B cell (primary cell): Measurements from ENCODE around the gene GLRX5. TPM values are rescaled to one million over a fixed set of nuclear protein-coding genes. Genes with fewer than 3 reads are reported as not detected.

Source experiments
- ATAC-seq: fragments of 200-7000 bp; cut with Tn5 transposase; one replicate; pipeline ENCODE4 v1.10.0; 2021; ENCODE audit warnings: low read depth, mild to moderate bottlenecking, moderate number of reproducible peaks, moderate library complexity
- CTCF ChIA-PET: fragments of 350-600 bp; sonication (Branson Sonifier 250); formaldehyde crosslinking; loops from one replicate; lab custom pipeline; 2021; ENCODE audit warnings: antibody characterized with exemption, inconsistent platforms; lab: Charles Lee
- POLR2A ChIA-PET: fragments of 350-600 bp; sonication (Branson Sonifier 250); formaldehyde crosslinking; loops from one replicate; lab custom pipeline; 2021; ENCODE audit warnings: antibody characterized with exemption; lab: Charles Lee
- DNase-seq: peaks from one replicate; pipeline ENCODE4 v3.0.0; 2013
- H2AFZ ChIP-seq: 2 replicates; pipeline ENCODE4 v1.6.1; 2012; ENCODE audit warnings: mild to moderate bottlenecking, low read depth, low read length; ENCODE audit not compliant: insufficient read depth, poor library complexity, severe bottlenecking
- H3K27ac ChIP-seq, 2 donors: 1 replicate in 1 of 2; 2 replicates in 1 of 2; pipeline ENCODE4 v1.5.1; 2012 to 2013; ENCODE audit warnings: low read length in 2 of 2, mild to moderate bottlenecking in 2 of 2, moderate library complexity in 1 of 2
- H3K27me3 ChIP-seq, 4 experiments: fragments of 200-600 bp in 1 of 4; sonication (generic) in 1 of 4; replicated peaks in 1 of 4; 1 replicate in 2 of 4; 2 replicates in 2 of 4; pipeline versions ENCODE4 v1.6.1 to v1.7.0; 2013 to 2016; ENCODE audit warnings: low read length in 3 of 4, mild to moderate bottlenecking in 2 of 4, mixed read lengths in 1 of 4, moderate library complexity in 1 of 4; ENCODE audit not compliant: insufficient read depth in 4 of 4, control insufficient read depth in 3 of 4; ENCODE audit errors: control extremely low read depth in 1 of 4
- H3K36me3 ChIP-seq, 2 experiments: replicated peaks in 1 of 2; 1 replicate in 1 of 2; 2 replicates in 1 of 2; pipeline versions ENCODE4 v1.6.1 to v1.7.1; 2013; ENCODE audit warnings: low read length in 1 of 2; ENCODE audit not compliant: insufficient read depth in 2 of 2, control insufficient read depth in 1 of 2; ENCODE audit errors: control extremely low read depth in 1 of 2, extremely low read depth in 1 of 2
- H3K4me1 ChIP-seq, 2 donors: fragments of 200-600 bp in 1 of 2; sonication (generic) in 1 of 2; 1 replicate in 1 of 2; 2 replicates in 1 of 2; pipeline versions ENCODE4 v1.5.1 to v1.6.1; 2013 to 2017; ENCODE audit warnings: low read length in 2 of 2; ENCODE audit not compliant: control insufficient read depth in 2 of 2, insufficient read depth in 2 of 2
- H3K4me2 ChIP-seq: replicated peaks from 2 replicates; pipeline ENCODE3; 2012; ENCODE audit warnings: mild to moderate bottlenecking, low read depth, low read length; ENCODE audit not compliant: poor library complexity, severe bottlenecking
- H3K4me3 ChIP-seq, 5 experiments: fragments of 200-600 bp in 1 of 5; sonication (generic) in 1 of 5; 1 replicate in 3 of 5; 2 replicates in 2 of 5; pipeline versions ENCODE4 v1.5.1 to v1.7.0; 2011 to 2016; ENCODE audit warnings: low read length in 4 of 5, mild to moderate bottlenecking in 4 of 5, low read depth in 2 of 5, control low read depth in 1 of 5, moderate library complexity in 1 of 5; ENCODE audit not compliant: insufficient read depth in 1 of 5; ENCODE audit errors: control extremely low read depth in 1 of 5, extremely low read depth in 1 of 5
- H3K79me2 ChIP-seq: fragments of 200-600 bp; sonication (generic); one replicate; pipeline ENCODE4 v1.6.0; 2016; ENCODE audit warnings: low read length; ENCODE audit not compliant: control insufficient read depth, insufficient read depth
- H3K9ac ChIP-seq: fragments of 200-600 bp; sonication (generic); 2 replicates; pipeline ENCODE4 v1.6.1; 2017; ENCODE audit warnings: mild to moderate bottlenecking, low read length, moderate library complexity
- H3K9me3 ChIP-seq, 3 donors: one replicate each; pipeline versions ENCODE4 v1.6.1 to v1.7.1; 2013; ENCODE audit warnings: low read length in 2 of 3; ENCODE audit not compliant: control insufficient read depth in 2 of 3, insufficient read depth in 1 of 3; ENCODE audit errors: control extremely low read depth in 1 of 3
- H4K20me1 ChIP-seq: 2 replicates; pipeline ENCODE4 v1.6.0; 2012; ENCODE audit warnings: mild to moderate bottlenecking, low read length; ENCODE audit not compliant: insufficient read depth, control insufficient read depth, poor library complexity, severe bottlenecking
- H3K27ac Mint-ChIP-seq: one replicate; pipeline ENCODE4 v1.8.0; 2021; ENCODE audit warnings: mixed read lengths
- H3K27me3 Mint-ChIP-seq: one replicate; pipeline ENCODE4 v1.8.0; 2021; ENCODE audit warnings: mixed read lengths
- H3K4me1 Mint-ChIP-seq: one replicate; pipeline ENCODE4 v1.8.0; 2021; ENCODE audit warnings: mixed read lengths
- H3K4me3 Mint-ChIP-seq: one replicate; pipeline ENCODE4 v1.8.0; 2021; ENCODE audit warnings: mixed read lengths
- H3K9me3 Mint-ChIP-seq: one replicate; pipeline ENCODE4 v1.8.0; 2022; ENCODE audit warnings: mixed read lengths; ENCODE audit not compliant: insufficient read depth
- EZH2 ChIP-seq: IDR thresholded peaks from 2 replicates; pipeline ENCODE4 v1.6.1; 2012; ENCODE audit warnings: borderline replicate concordance, low read depth, mild to moderate bottlenecking, moderate library complexity, low read length; ENCODE audit not compliant: insufficient read depth, poor library complexity, severe bottlenecking
- WGBS: methylation state at CpG from one replicate; pipeline ENCODE4 v1.1.5; 2013; ENCODE audit warnings: missing lambda C conversion rate; ENCODE audit not compliant: insufficient coverage; 5-methylcytosine and 5-hydroxymethylcytosine counted together
- intact Hi-C: fragments of 100-400 bp; cut with micrococcal nuclease; formaldehyde crosslinking; loops from one replicate; pipeline ENCODE4 v1.10.0; 2022
- polyA plus RNA-seq: library from polyadenylated mRNA; depleted of rRNA; stranded (reverse); fragments of >200 nt; gene quantifications from 2 replicates; pipeline ENCODE4 v1.2.3, GENCODE V29; 2012
- total RNA-seq, 2 donors: library from RNA; stranded (reverse); fragments of 120-200 nt in 1 of 2; gene quantifications; 1 replicate in 1 of 2; 2 replicates in 1 of 2; pipeline versions ENCODE4 v1.2.3 to v1.2.4, GENCODE V29; 2013 to 2022
- TF ChIP-seq, protein P1 (sequence below): fragments of 200-600 bp; IDR thresholded peaks from one replicate; pipeline ENCODE4 v1.8.0; 2022; ENCODE audit warnings: antibody characterized with exemption, mild to moderate bottlenecking

Gene GLRX5
- total and polyA plus RNA-seq, 2 donors (not counting 1 experiment from before 2014, with no cell fraction given): 7.8 to 18.4 TPM

- Mint-ChIP-seq H3K27ac (peak overlapping the region; percentile 86), H3K27me3 (no peaks in the 10 kb centered on the region), H3K9me3 (no peaks in the 10 kb centered on the region), H3K4me3 (peak overlapping the region; percentile 26), H3K4me1 (peaks cover 86% of the 10 kb centered on the region)
- Histone ChIP-seq H3K4me1 (peaks cover 70 to 79% of the 10 kb centered on the region in 2 donors), H3K4me3 (no peak overlapping the region), H3K4me2 (peak overlapping the region; percentile 15), H2AFZ (no peak overlapping the region), H4K20me1 (peaks cover 17% of the 10 kb centered on the region), H3K79me2 (peaks cover 99% of the 10 kb centered on the region), H3K27ac (peak overlapping the region in 1 of 2 donors; percentile 9), H3K9ac (no peak overlapping the region), H3K9me3 (peaks cover 0 to 2% (median 0%) of the 10 kb centered on the region in 3 donors), H3K36me3 (peaks cover 0 to 13% of the 10 kb centered on the region in 2 experiments), H3K27me3 (no peaks in the 10 kb centered on the region)
- ChIA-PET CTCF (interaction anchor here (0.9 to 2.0 kb wide), 3 partner anchors 16 to 39 kb away, joined by 3 to 15 read pairs (median 4); no protein-coding TSS in a partner anchor), POLR2A (no interaction called here)
- intact Hi-C loops: no loop called here
- ATAC-seq (no peak), DNase-seq (no peak)
- TF ChIP-seq EZH2: no peak
- TF ChIP-seq, protein P1, sequence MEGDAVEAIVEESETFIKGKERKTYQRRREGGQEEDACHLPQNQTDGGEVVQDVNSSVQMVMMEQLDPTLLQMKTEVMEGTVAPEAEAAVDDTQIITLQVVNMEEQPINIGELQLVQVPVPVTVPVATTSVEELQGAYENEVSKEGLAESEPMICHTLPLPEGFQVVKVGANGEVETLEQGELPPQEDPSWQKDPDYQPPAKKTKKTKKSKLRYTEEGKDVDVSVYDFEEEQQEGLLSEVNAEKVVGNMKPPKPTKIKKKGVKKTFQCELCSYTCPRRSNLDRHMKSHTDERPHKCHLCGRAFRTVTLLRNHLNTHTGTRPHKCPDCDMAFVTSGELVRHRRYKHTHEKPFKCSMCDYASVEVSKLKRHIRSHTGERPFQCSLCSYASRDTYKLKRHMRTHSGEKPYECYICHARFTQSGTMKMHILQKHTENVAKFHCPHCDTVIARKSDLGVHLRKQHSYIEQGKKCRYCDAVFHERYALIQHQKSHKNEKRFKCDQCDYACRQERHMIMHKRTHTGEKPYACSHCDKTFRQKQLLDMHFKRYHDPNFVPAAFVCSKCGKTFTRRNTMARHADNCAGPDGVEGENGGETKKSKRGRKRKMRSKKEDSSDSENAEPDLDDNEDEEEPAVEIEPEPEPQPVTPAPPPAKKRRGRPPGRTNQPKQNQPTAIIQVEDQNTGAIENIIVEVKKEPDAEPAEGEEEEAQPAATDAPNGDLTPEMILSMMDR: no peak
- 84% methylated on average over 5 of the region's 6 CpGs for WGBS
Observed at GRCh38 chr14:95488376-95489213, 46.3 kb upstream of the GLRX5 start.
